Lower leg skin (tissue), 4 donors: ENCODE results near the gene PROSER3. TPM values are rescaled to one million over a fixed set of nuclear protein-coding genes. Genes with fewer than 3 reads are reported as not detected.

Source experiments
- DNase-seq, 2 donors: peaks; one replicate each; pipeline ENCODE4 v3.0.0-alpha.2; 2019; ENCODE audit warnings: low spot score in 2 of 2
- H3K4me3 ChIP-seq: fragments of 200-600 bp; sonication (generic); 2 replicates; pipeline ENCODE4 v1.5.1; 2017; ENCODE audit warnings: mild to moderate bottlenecking, low read depth; ENCODE audit not compliant: poor library complexity, severe bottlenecking
- CTCF ChIP-seq, 3 donors: fragments of 450-650 bp; IDR thresholded peaks; one replicate each; pipeline ENCODE4 v1.5.1; 2016; ENCODE audit warnings: antibody characterized with exemption in 3 of 3, mild to moderate bottlenecking in 3 of 3, moderate library complexity in 2 of 3
- POLR2A ChIP-seq, 2 donors: fragments of 450-650 bp; IDR thresholded peaks; one replicate each; pipeline ENCODE4 v1.6.1; 2016 to 2017; ENCODE audit warnings: antibody characterized with exemption in 2 of 2, mild to moderate bottlenecking in 1 of 2, moderate library complexity in 1 of 2
- WGBS, 2 donors: methylation state at CpG; one replicate each; pipeline ENCODE4 v1.1.5; 2018; 5-methylcytosine and 5-hydroxymethylcytosine counted together
- intact Hi-C: fragments of 100-400 bp; cut with DNase I; formaldehyde crosslinking; loops from one replicate; pipeline ENCODE4 v1.15.0; 2023; ENCODE audit warnings: low total_unique reads
- total RNA-seq, 4 donors: library from RNA; depleted of rRNA; stranded (reverse); fragments of >200 nt; gene quantifications; one replicate each; pipeline ENCODE4 v1.1.0, GENCODE V29; 2016

PROSER3 gene
- total RNA-seq, 4 donors from 2014 or later = 9.2 to 20.4 (median 12.9) TPM

- WGBS, 2 donors = 57 to 64% methylated on average over 12 to 13 of the region's 13 CpGs
- intact Hi-C loops = no loop called here
- TF ChIP-seq CTCF (IDR thresholded peaks at IDR 0.05) (no peak), POLR2A (IDR thresholded peaks at IDR 0.05) (no peak)
- peak overlapping the region; percentile 48 for H3K4me3 ChIP-seq
- no peak for DNase-seq
These were observed 18.3 kb downstream of the PROSER3 start for GRCh38 chr19:35776102-35776788.

- TF ChIP-seq POLR2A (IDR thresholded peaks at IDR 0.05) = no peak
- no peak for TF ChIP-seq CTCF (IDR thresholded peaks at IDR 0.05)
- WGBS, 2 donors = 65 to 80% methylated on average over 19 of the region's 19 CpGs
- no peak overlapping the region for H3K4me3 ChIP-seq
- DNase-seq = no peak
- intact Hi-C loops = no loop called here
These were observed 19.3 kb downstream of the PROSER3 start for GRCh38 chr19:35777086-35777841.

- H3K4me3 ChIP-seq = no peak overlapping the region
- DNase-seq = no peak
- intact Hi-C loops = no loop called here
- WGBS, 2 donors = 75 to 99% methylated on average over 7 of the region's 7 CpGs
- TF ChIP-seq POLR2A (IDR thresholded peaks at IDR 0.05) (no peak), CTCF (IDR thresholded peaks at IDR 0.05) (no peak)
These were observed 20.0 kb downstream of the PROSER3 start for GRCh38 chr19:35777961-35778360.

- H3K4me3 ChIP-seq = no peak overlapping the region
- no peak for TF ChIP-seq POLR2A (IDR thresholded peaks at IDR 0.05)
- no peak for TF ChIP-seq CTCF (IDR thresholded peaks at IDR 0.05)
- no peak for DNase-seq
- 85 to 87% methylated on average over 8 of the region's 8 CpGs for WGBS, 2 donors
- intact Hi-C loops = no loop called here
These were observed 21.1 kb downstream of the PROSER3 start for GRCh38 chr19:35779033-35779432.

- TF ChIP-seq POLR2A (IDR thresholded peaks at IDR 0.05) (no peak), CTCF (IDR thresholded peaks at IDR 0.05) (no peak)
- DNase-seq = no peak
- 90 to 95% methylated on average over 16 of the region's 16 CpGs for WGBS, 2 donors
- intact Hi-C loops = no loop called here
- H3K4me3 ChIP-seq = no peak overlapping the region
These were observed 22.1 kb downstream of the PROSER3 start for GRCh38 chr19:35780058-35780457.
